Measurements from ENCODE around the gene CPNE4. TPM values are rescaled to one million over a fixed set of nuclear protein-coding genes. Genes with fewer than 3 reads are reported as not detected.

The CPNE4 gene
- total RNA-seq, 2 experiments from 2014 or later = not detected

DNA sequence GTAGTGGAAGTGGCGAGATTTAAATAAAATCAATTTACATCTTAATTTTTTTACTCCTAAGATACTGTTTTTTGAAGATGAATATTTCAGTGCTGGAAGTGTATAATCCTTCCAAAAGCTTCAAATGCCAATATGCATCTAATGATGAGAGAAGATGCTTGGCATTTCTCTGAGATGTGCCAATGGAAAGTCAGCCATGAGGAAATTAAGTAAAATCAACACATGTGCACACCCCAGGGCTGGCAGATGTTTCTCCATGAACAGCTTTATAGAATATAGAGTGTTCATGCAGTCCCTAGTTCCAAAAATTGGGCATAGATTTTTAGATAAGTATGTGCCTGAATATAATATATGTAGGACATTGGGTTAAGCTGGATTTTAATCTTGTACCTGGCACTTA, 90.1 kb downstream of the CPNE4 start:
- CTCF ChIA-PET = interaction anchor here (0.7 kb wide), 1 partner anchor 325 kb away, joined by 3 read pairs; no protein-coding TSS in a partner anchor
- Mint-ChIP-seq H3K4me3 (no peak overlapping the region), H3K4me1 (ENCODE audit: low read depth) (peaks cover 10% of the 10 kb centered on the region), H3K27ac (no peak overlapping the region), H3K9me3 (no peaks in the 10 kb centered on the region), H3K27me3 (ENCODE audit: low read depth) (no peaks in the 10 kb centered on the region), H3K36me3 (ENCODE audit: low read depth) (no peaks in the 10 kb centered on the region)
- intact Hi-C loops (cut with micrococcal nuclease) = no loop called here
- no peak for DNase-seq

DNA sequence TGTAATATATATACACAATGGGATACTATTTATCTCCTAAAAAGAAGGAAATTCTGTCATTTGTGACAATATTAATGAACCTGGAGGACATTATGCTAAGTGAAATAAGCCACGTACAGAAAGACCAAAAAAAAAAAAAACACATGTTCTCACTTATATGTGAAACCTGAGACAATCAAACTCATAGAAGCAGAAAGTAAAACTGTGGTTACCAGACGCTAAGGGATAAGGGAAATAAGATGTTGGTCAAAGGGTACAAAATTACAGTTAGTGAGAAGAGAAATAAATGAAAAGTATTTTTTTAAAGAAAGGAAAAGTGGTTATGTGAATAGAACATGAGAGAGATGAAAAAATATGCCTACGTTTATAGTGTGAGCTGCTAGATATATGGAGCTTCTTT, 101.1 kb downstream of the CPNE4 start:
- DNase-seq = no peak
- H3K27me3 Mint-ChIP-seq (ENCODE audit: low read depth) = no peaks in the 10 kb centered on the region
- CTCF ChIA-PET = no interaction called here
- H3K27ac Mint-ChIP-seq = no peak overlapping the region
- intact Hi-C loops (cut with micrococcal nuclease) = no loop called here
- H3K36me3 Mint-ChIP-seq (ENCODE audit: low read depth) = no peaks in the 10 kb centered on the region
- no peak overlapping the region for H3K4me3 Mint-ChIP-seq
- peaks cover 3% of the 10 kb centered on the region for H3K9me3 Mint-ChIP-seq
- H3K4me1 Mint-ChIP-seq (ENCODE audit: low read depth) = no peaks in the 10 kb centered on the region

DNA sequence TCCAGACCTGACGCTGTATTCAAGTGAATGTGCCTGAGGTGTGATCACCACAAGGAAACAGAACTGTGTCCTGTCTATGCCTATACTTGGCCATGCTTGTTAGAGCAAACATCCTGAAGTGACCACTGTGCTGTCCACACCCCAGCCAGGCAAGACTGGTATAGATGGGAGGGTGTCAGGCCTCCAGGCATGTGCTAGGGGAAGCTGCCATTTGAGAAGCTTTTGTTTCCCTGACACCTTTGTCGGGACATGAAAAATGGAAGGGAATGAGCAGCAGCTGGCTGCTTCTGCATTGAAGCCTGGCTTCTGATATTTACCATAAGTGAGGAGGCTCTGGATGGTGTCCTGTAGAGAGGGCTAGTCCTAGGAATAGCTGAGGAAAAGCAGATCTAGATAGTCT, 106.2 kb downstream of the CPNE4 start:
- Mint-ChIP-seq H3K4me1 (ENCODE audit: low read depth) (no peaks in the 10 kb centered on the region), H3K9me3 (no peaks in the 10 kb centered on the region), H3K4me3 (no peak overlapping the region), H3K27me3 (ENCODE audit: low read depth) (no peaks in the 10 kb centered on the region), H3K27ac (no peak overlapping the region), H3K36me3 (ENCODE audit: low read depth) (no peaks in the 10 kb centered on the region)
- CTCF ChIA-PET = no interaction called here
- intact Hi-C loops (cut with micrococcal nuclease) = no loop called here
- no peak for DNase-seq

DNA sequence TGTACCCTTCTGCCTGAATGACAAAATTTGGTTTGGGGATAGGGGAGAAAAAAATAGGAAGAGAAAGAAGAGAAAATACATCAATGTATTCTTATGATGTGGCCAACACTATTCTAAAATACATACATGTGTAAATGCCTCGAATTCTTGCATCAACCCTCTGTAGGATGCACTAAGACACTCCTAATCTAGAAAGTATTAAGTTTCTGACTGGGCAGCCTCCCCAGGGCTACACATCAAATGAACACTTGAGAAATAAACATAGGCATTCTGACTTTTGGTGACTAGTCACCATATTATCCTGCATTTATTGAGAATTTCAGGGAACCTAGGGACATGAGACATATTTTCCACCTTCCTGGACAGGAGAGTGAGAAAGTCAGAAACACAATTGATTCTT, 109.2 kb downstream of the CPNE4 start:
- intact Hi-C loops (cut with micrococcal nuclease) = no loop called here
- Mint-ChIP-seq H3K4me1 (ENCODE audit: low read depth) (no peaks in the 10 kb centered on the region), H3K27ac (no peak overlapping the region), H3K9me3 (no peaks in the 10 kb centered on the region), H3K27me3 (ENCODE audit: low read depth) (no peaks in the 10 kb centered on the region), H3K4me3 (no peak overlapping the region), H3K36me3 (ENCODE audit: low read depth) (no peaks in the 10 kb centered on the region)
- DNase-seq = no peak
- CTCF ChIA-PET = no interaction called here

DNA sequence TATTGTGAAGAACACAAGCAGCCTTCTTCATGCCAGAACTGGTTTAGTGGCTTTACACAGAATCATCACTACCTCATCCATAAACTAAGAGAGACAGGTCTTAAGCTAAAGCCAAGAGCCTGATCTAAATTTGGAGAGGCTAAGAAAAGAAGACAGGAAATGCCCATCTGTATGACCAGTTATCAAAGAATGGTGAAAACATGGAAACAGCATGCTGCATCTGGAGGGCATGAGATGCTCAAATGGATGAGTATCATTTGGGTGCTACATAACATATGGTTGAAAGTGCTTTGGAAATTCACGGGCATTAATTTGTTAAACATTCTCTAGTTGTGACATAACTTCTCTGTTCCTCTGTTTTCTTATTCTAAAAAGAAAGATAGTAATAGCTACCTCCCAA, 112.5 kb downstream of the CPNE4 start:
- Mint-ChIP-seq H3K36me3 (ENCODE audit: low read depth) (no peaks in the 10 kb centered on the region), H3K4me3 (no peak overlapping the region), H3K27me3 (ENCODE audit: low read depth) (no peaks in the 10 kb centered on the region), H3K4me1 (ENCODE audit: low read depth) (no peaks in the 10 kb centered on the region), H3K9me3 (no peaks in the 10 kb centered on the region), H3K27ac (no peak overlapping the region)
- intact Hi-C loops (cut with micrococcal nuclease) = no loop called here
- CTCF ChIA-PET = no interaction called here
- no peak for DNase-seq

DNA sequence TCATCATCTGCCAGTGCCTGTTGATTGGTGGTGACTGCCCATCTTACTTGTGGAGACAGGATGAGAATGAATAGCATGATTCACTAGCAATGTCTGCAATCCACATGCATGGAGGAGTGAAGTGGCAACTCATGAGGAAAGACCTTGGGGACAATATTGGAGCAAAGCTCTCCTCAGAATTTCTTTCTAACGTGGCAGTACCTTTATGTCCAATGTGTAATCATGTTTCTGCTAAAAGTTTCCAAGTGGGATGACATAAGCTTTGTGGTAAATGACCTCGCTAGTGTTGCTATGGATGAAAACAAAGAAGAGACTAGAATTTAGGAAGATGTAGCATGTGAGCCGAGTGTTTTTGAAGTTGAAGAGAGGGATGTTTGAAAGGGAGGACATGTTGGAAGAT, 117.8 kb downstream of the CPNE4 start:
- Mint-ChIP-seq H3K4me1 (ENCODE audit: low read depth) (no peaks in the 10 kb centered on the region), H3K9me3 (peaks cover 2% of the 10 kb centered on the region), H3K4me3 (no peak overlapping the region), H3K36me3 (ENCODE audit: low read depth) (no peaks in the 10 kb centered on the region), H3K27me3 (ENCODE audit: low read depth) (peaks cover 11% of the 10 kb centered on the region), H3K27ac (no peak overlapping the region)
- intact Hi-C loops (cut with micrococcal nuclease) = no loop called here
- DNase-seq = no peak
- CTCF ChIA-PET = no interaction called here

DNA sequence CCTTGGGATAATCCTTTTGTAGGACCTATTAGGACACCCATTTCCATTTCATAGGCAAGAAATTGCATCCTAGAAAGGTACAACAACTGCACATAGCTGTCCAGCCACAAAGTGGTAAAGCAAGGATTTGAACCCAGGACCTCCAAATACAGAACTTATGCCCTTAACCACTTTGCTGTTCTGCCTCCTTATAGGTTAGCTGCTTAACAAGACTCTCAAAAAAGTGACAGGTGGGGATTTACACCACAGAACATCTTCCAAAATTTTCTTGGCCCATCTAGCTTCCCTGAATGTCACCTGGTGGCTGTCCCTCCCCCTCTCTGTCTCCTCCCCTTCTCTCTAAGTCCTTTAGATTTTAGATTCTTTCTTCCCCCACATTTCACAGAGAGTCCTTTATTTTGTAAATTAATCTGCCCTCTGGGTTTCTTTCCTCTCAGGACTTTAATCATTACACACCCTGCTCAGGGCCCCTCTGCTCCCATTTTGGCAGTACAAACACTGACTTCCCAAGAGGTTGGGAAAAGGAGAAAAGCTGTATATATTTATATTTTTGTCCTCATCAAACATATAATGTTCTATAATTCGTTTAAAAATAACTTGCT, 120.6 kb downstream of the CPNE4 start:
- Mint-ChIP-seq H3K36me3 (ENCODE audit: low read depth) (no peaks in the 10 kb centered on the region), H3K27ac (no peak overlapping the region), H3K4me3 (no peak overlapping the region), H3K9me3 (peaks cover 2% of the 10 kb centered on the region), H3K4me1 (ENCODE audit: low read depth) (no peaks in the 10 kb centered on the region), H3K27me3 (ENCODE audit: low read depth) (peaks cover 17% of the 10 kb centered on the region)
- DNase-seq = no peak
- CTCF ChIA-PET = no interaction called here
- intact Hi-C loops (cut with micrococcal nuclease) = no loop called here

DNA sequence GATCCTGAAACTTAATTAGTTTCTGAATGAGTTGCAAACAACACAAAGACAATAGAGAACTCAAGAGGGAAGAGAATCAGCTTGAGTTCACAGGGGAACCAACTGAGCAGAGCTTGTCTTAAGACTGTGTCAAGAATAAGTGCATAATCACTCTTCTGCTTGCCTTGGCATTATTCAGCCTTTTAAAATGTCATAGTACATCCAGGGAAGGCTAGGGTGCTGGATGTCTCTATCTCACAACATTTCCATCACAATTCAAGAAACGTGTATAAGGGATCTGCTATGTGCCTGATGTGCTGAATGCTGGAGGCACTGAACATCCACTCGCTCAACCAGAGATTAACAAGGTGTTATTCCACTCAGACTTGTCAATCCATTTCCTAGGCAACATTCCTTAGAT, 122.6 kb downstream of the CPNE4 start:
- Mint-ChIP-seq H3K27me3 (ENCODE audit: low read depth) (peaks cover 17% of the 10 kb centered on the region), H3K4me1 (ENCODE audit: low read depth) (no peaks in the 10 kb centered on the region), H3K27ac (no peak overlapping the region), H3K4me3 (no peak overlapping the region), H3K9me3 (peaks cover 2% of the 10 kb centered on the region), H3K36me3 (ENCODE audit: low read depth) (no peaks in the 10 kb centered on the region)
- DNase-seq = no peak
- CTCF ChIA-PET = no interaction called here
- intact Hi-C loops (cut with micrococcal nuclease) = no loop called here

DNA sequence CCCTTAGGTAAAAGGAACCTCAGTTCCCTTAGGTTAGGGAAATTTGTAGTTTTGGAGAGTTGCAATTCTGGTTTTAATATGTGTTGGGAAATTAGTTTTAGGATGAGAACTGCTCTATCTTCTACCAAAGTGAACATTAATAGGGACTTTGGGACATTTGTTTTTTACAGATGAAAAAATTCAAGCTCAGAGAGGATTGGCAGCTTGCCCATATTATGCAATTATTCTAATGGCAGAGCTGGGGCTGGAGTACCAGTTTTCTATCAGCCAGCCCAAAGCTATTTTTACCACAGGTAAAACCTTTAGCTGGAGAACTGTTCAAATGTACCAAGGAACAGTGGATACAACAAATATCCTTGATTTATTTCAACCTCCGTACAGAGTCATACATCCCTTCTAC, 127.0 kb downstream of the CPNE4 start:
- Mint-ChIP-seq H3K27me3 (ENCODE audit: low read depth) (peaks cover 11% of the 10 kb centered on the region), H3K27ac (no peak overlapping the region), H3K4me1 (ENCODE audit: low read depth) (no peaks in the 10 kb centered on the region), H3K36me3 (ENCODE audit: low read depth) (no peaks in the 10 kb centered on the region), H3K9me3 (peaks cover 2% of the 10 kb centered on the region), H3K4me3 (no peak overlapping the region)
- CTCF ChIA-PET = interaction anchor here (1.2 kb wide), 1 partner anchor 112 kb away, joined by 4 read pairs; no protein-coding TSS in a partner anchor
- intact Hi-C loops (cut with micrococcal nuclease) = no loop called here
- DNase-seq = no peak

DNA sequence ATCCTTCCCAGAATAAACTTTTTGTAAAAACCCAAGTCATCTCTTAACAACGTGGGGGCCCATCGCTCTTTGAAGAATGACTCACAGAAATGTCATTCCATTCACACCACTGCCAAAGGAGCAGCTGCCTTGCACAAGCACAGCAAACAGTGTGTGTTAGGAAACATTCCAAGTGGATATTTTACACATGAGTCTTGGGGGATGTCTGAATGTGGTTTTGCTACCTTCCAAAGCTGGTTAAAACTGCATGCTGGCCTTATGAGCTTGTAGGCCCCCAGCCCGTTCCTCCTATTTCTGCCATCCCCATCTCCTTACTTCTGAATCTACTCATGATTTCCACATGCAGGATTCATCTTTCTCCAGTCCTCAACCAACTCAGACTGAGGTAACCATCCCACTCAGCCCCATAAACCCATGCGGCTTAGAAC, 130.8 kb downstream of the CPNE4 start:
- H3K27ac Mint-ChIP-seq = no peak overlapping the region
- no peaks in the 10 kb centered on the region for H3K9me3 Mint-ChIP-seq
- peaks cover 2% of the 10 kb centered on the region for H3K27me3 Mint-ChIP-seq (ENCODE audit: low read depth)
- H3K4me3 Mint-ChIP-seq = no peak overlapping the region
- H3K4me1 Mint-ChIP-seq (ENCODE audit: low read depth) = no peaks in the 10 kb centered on the region
- CTCF ChIA-PET = interaction anchor here (0.5 kb wide), 1 partner anchor 51 kb away, joined by 3 read pairs; no protein-coding TSS in a partner anchor
- no peak for DNase-seq
- intact Hi-C loops (cut with micrococcal nuclease) = no loop called here
- no peaks in the 10 kb centered on the region for H3K36me3 Mint-ChIP-seq (ENCODE audit: low read depth)

DNA sequence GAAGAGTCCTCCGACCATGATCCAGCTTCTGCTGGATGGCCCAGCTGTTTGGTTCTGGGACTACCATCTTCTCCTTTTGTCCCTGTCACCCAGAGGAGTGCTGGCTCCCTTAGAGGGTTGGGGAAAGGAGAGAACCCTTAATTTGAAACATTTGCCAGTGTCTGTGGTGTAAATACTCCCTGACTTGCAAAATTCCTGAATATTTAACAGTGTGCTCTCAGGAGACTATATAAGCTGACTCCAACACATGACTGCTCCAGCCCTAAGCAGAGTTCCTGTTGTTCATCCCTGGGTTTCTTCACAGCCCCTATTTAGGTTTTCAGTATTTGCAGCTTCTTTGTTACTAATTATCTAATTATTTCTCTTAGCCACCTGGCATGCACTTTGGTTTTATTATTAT, 133.1 kb downstream of the CPNE4 start:
- Mint-ChIP-seq H3K36me3 (ENCODE audit: low read depth) (no peaks in the 10 kb centered on the region), H3K27me3 (ENCODE audit: low read depth) (peaks cover 2% of the 10 kb centered on the region), H3K9me3 (no peaks in the 10 kb centered on the region), H3K4me1 (ENCODE audit: low read depth) (no peaks in the 10 kb centered on the region), H3K4me3 (no peak overlapping the region), H3K27ac (no peak overlapping the region)
- CTCF ChIA-PET = no interaction called here
- intact Hi-C loops (cut with micrococcal nuclease) = no loop called here
- DNase-seq = no peak

DNA sequence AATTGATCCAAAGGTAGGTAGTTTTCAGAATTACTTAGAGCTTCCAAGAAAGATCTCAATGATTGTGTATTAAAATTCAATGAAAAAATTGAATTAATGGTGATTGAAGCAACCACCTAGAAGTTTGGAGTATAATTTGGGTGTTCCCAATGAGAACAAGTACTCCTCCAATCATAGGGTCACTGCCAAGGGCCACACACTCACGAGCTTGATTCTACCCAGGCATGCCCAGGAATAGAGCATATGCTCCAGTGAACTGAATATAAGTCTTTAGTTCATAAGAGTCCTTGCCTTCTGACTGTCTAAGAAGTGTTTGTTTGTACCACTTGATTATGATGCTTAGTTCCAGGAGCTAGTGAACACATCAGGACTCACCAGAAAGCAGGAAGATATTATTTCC, 133.9 kb downstream of the CPNE4 start:
- CTCF ChIA-PET = interaction anchor here (0.7 kb wide), 1 partner anchor 10 kb away, joined by 3 read pairs; no protein-coding TSS in a partner anchor
- Mint-ChIP-seq H3K4me3 (no peak overlapping the region), H3K4me1 (ENCODE audit: low read depth) (no peaks in the 10 kb centered on the region), H3K27me3 (ENCODE audit: low read depth) (peaks cover 2% of the 10 kb centered on the region), H3K9me3 (no peaks in the 10 kb centered on the region), H3K36me3 (ENCODE audit: low read depth) (no peaks in the 10 kb centered on the region), H3K27ac (no peak overlapping the region)
- no peak for DNase-seq
- intact Hi-C loops (cut with micrococcal nuclease) = no loop called here

DNA sequence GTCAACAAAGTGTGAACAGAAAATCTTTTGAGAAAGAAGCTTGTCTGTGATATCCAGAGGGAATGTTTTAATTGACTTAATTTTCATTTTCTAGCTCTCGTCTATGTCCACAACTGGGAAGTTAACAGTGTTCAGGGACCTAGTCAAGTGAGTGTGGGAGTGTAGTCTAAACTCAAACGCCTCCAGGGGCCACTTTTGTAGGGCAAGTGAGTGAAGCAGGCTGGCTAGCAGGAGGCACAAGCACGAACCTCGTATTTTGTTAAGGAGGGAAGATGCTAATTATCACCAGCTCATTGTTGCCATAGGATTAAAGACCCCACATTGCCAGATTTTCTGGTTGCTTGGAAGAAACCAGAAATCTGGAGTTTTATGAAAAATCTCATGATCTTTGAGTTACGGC, 135.8 kb downstream of the CPNE4 start:
- intact Hi-C loops (cut with micrococcal nuclease) = no loop called here
- CTCF ChIA-PET = no interaction called here
- no peaks in the 10 kb centered on the region for H3K9me3 Mint-ChIP-seq

More for the DNA sequence above, 135.8 kb downstream of the CPNE4 start:
- Mint-ChIP-seq H3K27me3 (ENCODE audit: low read depth) (peaks cover 2% of the 10 kb centered on the region), H3K36me3 (ENCODE audit: low read depth) (no peaks in the 10 kb centered on the region), H3K4me1 (ENCODE audit: low read depth) (no peaks in the 10 kb centered on the region), H3K27ac (no peak overlapping the region), H3K4me3 (no peak overlapping the region)
- no peak for DNase-seq
